Hepatocyte (in vitro differentiated cells): Measurements from ENCODE around the gene DMWD. TPM values are rescaled to one million over a fixed set of nuclear protein-coding genes. Genes with fewer than 3 reads are reported as not detected.
"Not testable (repeated sequence)": the region's sequence is repeated elsewhere in the genome, so short reads cannot be mapped to it uniquely, and the experiment has no call there.

ENCODE experiments used
- DNase-seq: peaks from one replicate; pipeline ENCODE4 v3.0.0-alpha.2; 2016; ENCODE audit warnings: low spot score
- H2AFZ ChIP-seq: fragments of 200-600 bp; sonication (generic); 2 replicates; pipeline ENCODE4 v1.6.0; 2016; ENCODE audit warnings: antibody characterized with exemption, mild to moderate bottlenecking
- H3K27ac ChIP-seq: fragments of 200-600 bp; sonication (generic); 2 replicates; pipeline ENCODE4 v1.5.1; 2016; ENCODE audit warnings: mild to moderate bottlenecking
- H3K27me3 ChIP-seq: fragments of 200-600 bp; sonication (generic); 2 replicates; pipeline ENCODE4 v1.6.1; 2016
- H3K36me3 ChIP-seq: fragments of 200-600 bp; sonication (generic); replicated peaks from 2 replicates; pipeline ENCODE4 v1.5.1; 2016; ENCODE audit warnings: low read depth; ENCODE audit not compliant: insufficient read depth
- H3K4me1 ChIP-seq: fragments of 200-600 bp; sonication (generic); 2 replicates; pipeline ENCODE4 v1.5.1; 2016; ENCODE audit warnings: mild to moderate bottlenecking, moderate library complexity; ENCODE audit not compliant: insufficient read depth
- H3K4me2 ChIP-seq: fragments of 200-600 bp; sonication (generic); 2 replicates; pipeline ENCODE4 v1.6.0; 2016
- H3K4me3 ChIP-seq: fragments of 200-600 bp; sonication (generic); 2 replicates; pipeline ENCODE4 v1.5.1; 2016; ENCODE audit warnings: mild to moderate bottlenecking
- H3K79me2 ChIP-seq: fragments of 200-600 bp; sonication (generic); 2 replicates; pipeline ENCODE4 v1.6.0; 2017; ENCODE audit warnings: mild to moderate bottlenecking
- H3K9me2 ChIP-seq: fragments of 200-600 bp; sonication (generic); replicated peaks from 2 replicates; pipeline ENCODE4 v1.6.0; 2017; ENCODE audit warnings: mild to moderate bottlenecking; ENCODE audit not compliant: insufficient read depth
- H3K9me3 ChIP-seq: fragments of 200-600 bp; sonication (generic); 2 replicates; pipeline ENCODE4 v1.5.1; 2016; ENCODE audit warnings: low read depth, mild to moderate bottlenecking
- H4K20me1 ChIP-seq: fragments of 200-600 bp; sonication (generic); 2 replicates; pipeline ENCODE4 v1.6.0; 2016; ENCODE audit warnings: mild to moderate bottlenecking; ENCODE audit not compliant: insufficient read depth, poor library complexity, severe bottlenecking
- CTCF ChIP-seq: fragments of 200-600 bp; sonication (generic); IDR thresholded peaks from 2 replicates; pipeline ENCODE4 v1.5.1; 2016; ENCODE audit warnings: antibody characterized with exemption, mild to moderate bottlenecking; ENCODE audit not compliant: poor library complexity
- EZH2 ChIP-seq: fragments of 200-600 bp; sonication (generic); IDR thresholded peaks from 2 replicates; pipeline ENCODE4 v1.6.1; 2016; ENCODE audit warnings: antibody characterized with exemption, mild to moderate bottlenecking, borderline replicate concordance
- EZH2phosphoT487 ChIP-seq: fragments of 200-600 bp; sonication (generic); IDR thresholded peaks from one replicate; pipeline ENCODE4 v1.6.1; 2018; ENCODE audit warnings: antibody characterized with exemption, mild to moderate bottlenecking, low read depth, moderate library complexity; ENCODE audit not compliant: unreplicated experiment, severe bottlenecking
- WGBS: methylation state at CpG from one replicate; pipeline ENCODE4 v1.1.6; 2016; ENCODE audit warnings: low lambda C conversion rate; ENCODE audit errors: missing lambda C conversion rate; 5-methylcytosine and 5-hydroxymethylcytosine counted together
- polyA plus RNA-seq: library from polyadenylated mRNA; unstranded; fragments of >200 nt; fragmentation: Nextera tagmentation; extraction: Ambion mirVana; gene quantifications from 2 replicates; pipeline ENCODE4 v1.2.1, GENCODE V29; 2016
- total RNA-seq: library from RNA; depleted of rRNA; stranded (reverse); fragments of >200 nt; gene quantifications from 2 replicates; pipeline ENCODE4 v1.2.3, GENCODE V29; 2014

DMWD gene
- total and polyA plus RNA-seq, 2 experiments from 2014 or later = 23.7 to 70.1 TPM

- no peak overlapping the region for H3K27ac ChIP-seq
- no peak for DNase-seq
- H3K4me2 ChIP-seq = no peak overlapping the region
- H4K20me1 ChIP-seq = no peaks in the 10 kb centered on the region
- H3K4me3 ChIP-seq = no peak overlapping the region
- TF ChIP-seq EZH2 = no peak
- TF ChIP-seq CTCF = no peak
- no peak for TF ChIP-seq EZH2phosphoT487
- H3K27me3 ChIP-seq = no peaks in the 10 kb centered on the region
- no peak overlapping the region for H2AFZ ChIP-seq
- no peaks in the 10 kb centered on the region for H3K4me1 ChIP-seq
- H3K9me3 ChIP-seq = no peaks in the 10 kb centered on the region
- 92% methylated on average over 7 of the region's 7 CpGs for WGBS
- no peaks in the 10 kb centered on the region for H3K36me3 ChIP-seq
- H3K9me2 ChIP-seq = no peaks in the 10 kb centered on the region
- no peaks in the 10 kb centered on the region for H3K79me2 ChIP-seq
These were observed 9.0 kb upstream of the DMWD start for GRCh38 chr19:45801603-45802175.

DNA sequence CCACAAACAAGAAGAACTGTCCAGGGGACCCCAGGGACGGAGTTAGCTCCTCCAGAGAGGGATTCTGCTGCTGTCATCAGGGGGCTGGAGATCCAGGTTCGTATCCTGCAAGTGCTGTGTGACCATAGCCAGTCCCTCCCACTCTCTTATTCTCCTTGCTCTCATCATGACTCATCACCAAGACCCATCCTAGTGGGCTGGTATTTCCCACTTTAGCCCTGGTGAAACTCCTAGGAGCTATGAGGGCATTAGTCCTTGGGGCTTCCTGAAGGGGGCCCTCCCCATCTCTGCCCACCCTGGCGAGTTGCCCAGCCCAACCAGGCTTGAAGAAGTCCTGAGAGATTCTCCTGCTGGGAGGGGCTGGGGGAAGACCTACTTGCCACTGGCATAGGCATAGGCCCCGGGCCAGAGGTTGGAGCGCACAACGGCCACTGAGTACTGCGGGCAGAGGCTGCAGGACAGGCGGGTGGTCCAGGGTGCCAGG lies 7.5 kb upstream of the DMWD start:
- TF ChIP-seq CTCF = no peak
- DNase-seq = no peak
- no peak overlapping the region for H3K4me3 ChIP-seq
- H3K9me3 ChIP-seq = no peaks in the 10 kb centered on the region
- no peaks in the 10 kb centered on the region for H3K27me3 ChIP-seq
- no peaks in the 10 kb centered on the region for H4K20me1 ChIP-seq
- no peaks in the 10 kb centered on the region for H3K79me2 ChIP-seq
- H3K4me1 ChIP-seq = no peaks in the 10 kb centered on the region
- no peaks in the 10 kb centered on the region for H3K9me2 ChIP-seq
- 84% methylated on average over 7 of the region's 8 CpGs for WGBS
- H2AFZ ChIP-seq = no peak overlapping the region
- no peaks in the 10 kb centered on the region for H3K36me3 ChIP-seq
- no peak overlapping the region for H3K4me2 ChIP-seq
- no peak overlapping the region for H3K27ac ChIP-seq

DNA sequence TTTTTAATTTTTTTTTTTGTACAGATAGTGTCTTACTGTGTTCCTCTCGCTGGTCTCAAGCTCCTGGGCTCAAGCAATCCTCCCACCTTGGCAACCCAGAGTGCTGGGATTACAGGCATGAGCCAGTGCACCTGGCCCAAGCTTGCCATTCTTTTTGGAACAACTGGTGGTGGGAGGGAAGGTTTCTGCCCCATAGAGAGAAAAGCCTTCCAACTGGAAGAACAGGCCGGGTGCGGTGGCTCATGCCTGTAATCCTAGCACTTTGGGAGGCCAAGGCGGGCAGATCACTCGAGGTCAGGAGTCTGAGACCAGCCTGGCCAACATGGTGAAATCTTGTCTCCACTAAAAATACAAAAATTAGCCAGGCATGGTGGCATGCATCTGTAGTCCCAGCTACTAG lies 6.9 kb upstream of the DMWD start:
- not testable (repeated sequence) for H3K4me1 ChIP-seq, H3K27ac ChIP-seq, H3K4me3 ChIP-seq, H3K9me2 ChIP-seq, H4K20me1 ChIP-seq, H3K36me3 ChIP-seq, H3K79me2 ChIP-seq, H3K27me3 ChIP-seq, DNase-seq, H2AFZ ChIP-seq, H3K9me3 ChIP-seq, H3K4me2 ChIP-seq
- 83% methylated on average over 5 of the region's 5 CpGs for WGBS

DNA sequence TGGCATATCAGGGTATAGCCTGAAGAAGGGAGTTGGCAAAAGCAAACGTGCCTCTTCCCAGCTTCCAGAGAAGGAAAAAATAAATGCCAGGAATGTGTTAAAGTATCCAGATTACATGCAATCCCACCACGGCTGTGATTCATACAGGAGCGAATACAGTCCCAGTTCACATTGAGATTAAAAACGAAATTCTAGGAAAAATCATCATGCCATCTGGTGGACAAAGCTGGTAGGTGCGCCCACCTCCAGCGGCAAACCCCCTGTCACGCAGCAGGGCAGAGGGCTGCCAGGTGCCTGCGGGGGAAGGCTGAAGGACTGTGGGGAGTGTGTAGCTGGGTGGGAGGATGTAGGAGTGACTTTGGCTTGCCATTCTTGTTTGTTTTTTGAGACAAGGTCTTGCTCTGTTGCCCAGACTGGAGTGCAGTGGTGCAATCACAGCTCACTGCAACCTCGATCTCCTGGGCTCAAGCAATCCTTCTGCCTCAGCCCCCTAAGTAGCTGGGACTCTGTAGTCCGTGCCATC lies 6.4 kb upstream of the DMWD start:
- no peak overlapping the region for H2AFZ ChIP-seq
- no peaks in the 10 kb centered on the region for H3K9me2 ChIP-seq
- no peak overlapping the region for H3K27ac ChIP-seq
- H3K79me2 ChIP-seq = no peaks in the 10 kb centered on the region
- H3K36me3 ChIP-seq = no peaks in the 10 kb centered on the region
- no peaks in the 10 kb centered on the region for H3K27me3 ChIP-seq
- peak overlapping the region; percentile 30 for H3K4me2 ChIP-seq
- peak; percentile 78 for DNase-seq
- H3K9me3 ChIP-seq = no peaks in the 10 kb centered on the region
- H4K20me1 ChIP-seq = no peaks in the 10 kb centered on the region
- H3K4me3 ChIP-seq = no peak overlapping the region
- no peaks in the 10 kb centered on the region for H3K4me1 ChIP-seq
- TF ChIP-seq EZH2phosphoT487 (no peak), EZH2 (no peak), CTCF (peak; percentile 89)
- 20% methylated on average over 10 of the region's 10 CpGs for WGBS
